ENCODE data around the gene ARMH2.
"Not testable (repeated sequence)": the region's sequence is repeated elsewhere in the genome, so short reads cannot be mapped to it uniquely, and the experiment has no call there.

Gene ARMH2

DNA sequence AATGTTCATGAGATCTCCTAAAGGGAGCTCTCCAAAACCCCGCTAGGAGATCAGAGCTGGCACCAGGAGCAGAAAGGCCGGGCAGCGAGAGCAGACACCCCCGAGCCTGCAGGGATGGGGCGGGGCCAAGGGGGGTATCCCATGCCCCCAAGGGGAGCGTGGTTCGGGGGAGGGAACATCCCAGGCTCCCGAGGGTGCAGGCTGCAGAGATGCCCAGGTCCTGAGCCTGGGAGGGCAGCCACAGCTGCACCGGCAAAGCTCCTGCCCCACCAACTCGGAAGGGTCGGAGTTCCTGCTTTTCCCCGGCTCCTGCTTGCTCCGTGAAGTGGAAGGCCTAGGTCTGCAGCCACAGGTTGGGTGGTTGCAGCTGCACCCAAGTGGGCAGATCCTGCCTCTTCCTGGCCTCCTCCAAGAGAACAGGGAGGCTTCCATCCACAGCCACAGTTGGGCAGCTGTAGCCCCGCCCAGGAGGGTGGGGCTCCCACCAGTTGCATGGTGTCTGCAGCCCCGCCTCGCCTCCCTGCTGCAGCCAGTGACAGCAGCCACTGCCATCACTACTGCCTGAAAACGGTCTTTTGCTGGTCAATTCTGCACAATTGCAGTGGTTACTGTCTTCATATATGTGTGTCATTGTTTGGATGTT lies 37.4 kb downstream of the ARMH2 start:
- Mint-ChIP-seq H3K27ac (no peak overlapping the region), H3K36me3 (ENCODE audit: low read depth) (no peaks in the 10 kb centered on the region), H3K4me1 (ENCODE audit: low read depth) (peaks cover 5% of the 10 kb centered on the region), H3K27me3 (no peaks in the 10 kb centered on the region), H3K4me3 (no peak overlapping the region), H3K9me3 (no peaks in the 10 kb centered on the region)

- H3K27ac Mint-ChIP-seq = no peak overlapping the region
- peaks cover 5% of the 10 kb centered on the region for H3K4me1 Mint-ChIP-seq (ENCODE audit: low read depth)
- H3K36me3 Mint-ChIP-seq (ENCODE audit: low read depth) = no peaks in the 10 kb centered on the region
- H3K27me3 Mint-ChIP-seq = no peaks in the 10 kb centered on the region
- no peaks in the 10 kb centered on the region for H3K9me3 Mint-ChIP-seq
- H3K4me3 Mint-ChIP-seq = no peak overlapping the region
Observed at GRCh38 chr6:24760210-24760609, 38.5 kb downstream of the ARMH2 start.

DNA sequence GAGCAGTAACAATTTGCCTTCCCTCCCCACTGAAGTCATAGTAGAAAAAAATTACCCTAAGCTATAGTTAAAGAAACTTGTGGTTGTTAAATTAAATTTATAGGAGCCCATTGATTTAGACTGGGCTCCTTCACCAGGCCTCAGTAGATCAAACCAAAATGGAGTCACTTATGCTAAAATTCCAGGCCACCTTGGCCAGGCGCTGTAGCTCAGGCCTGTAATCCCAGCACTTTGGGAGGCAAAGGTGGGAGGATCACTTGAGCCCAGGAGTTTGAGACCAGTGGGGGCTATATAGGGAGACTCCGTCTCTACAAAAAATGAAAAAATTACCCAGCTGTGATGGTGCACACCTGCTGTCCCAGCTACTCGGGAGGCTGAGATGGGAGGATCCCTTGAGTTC lies 39.0 kb downstream of the ARMH2 start:
- peaks cover 5% of the 10 kb centered on the region for H3K4me1 Mint-ChIP-seq (ENCODE audit: low read depth)
- no peak overlapping the region for H3K27ac Mint-ChIP-seq
- no peaks in the 10 kb centered on the region for H3K9me3 Mint-ChIP-seq
- no peaks in the 10 kb centered on the region for H3K27me3 Mint-ChIP-seq
- H3K36me3 Mint-ChIP-seq (ENCODE audit: low read depth) = no peaks in the 10 kb centered on the region
- no peak overlapping the region for H3K4me3 Mint-ChIP-seq

- Mint-ChIP-seq H3K27me3 (no peaks in the 10 kb centered on the region), H3K4me1 (ENCODE audit: low read depth) (peaks cover 5% of the 10 kb centered on the region), H3K4me3 (no peak overlapping the region), H3K36me3 (ENCODE audit: low read depth) (no peaks in the 10 kb centered on the region), H3K27ac (no peak overlapping the region), H3K9me3 (no peaks in the 10 kb centered on the region)
Observed at GRCh38 chr6:24757611-24758010, 41.1 kb downstream of the ARMH2 start.

DNA sequence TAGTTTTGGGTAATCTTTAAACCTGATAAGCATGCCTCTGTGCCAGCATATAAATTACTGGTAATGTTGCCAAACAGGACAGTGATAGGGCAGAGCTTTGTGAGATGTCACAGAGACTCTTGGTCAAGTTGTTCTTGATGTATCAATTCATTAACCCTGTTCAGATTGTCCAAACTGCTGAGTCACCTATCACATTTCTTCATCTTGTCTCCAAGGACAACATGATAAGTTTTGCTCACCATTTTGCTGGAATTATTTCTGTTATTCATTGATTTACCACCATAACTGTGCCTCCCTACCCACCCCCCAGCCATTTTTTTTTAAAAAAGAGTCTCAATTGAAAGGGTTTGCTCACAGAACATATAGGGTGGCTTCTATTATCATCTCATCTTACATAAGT lies 43.4 kb downstream of the ARMH2 start:
- peaks cover 5% of the 10 kb centered on the region for H3K9me3 Mint-ChIP-seq
- no peak overlapping the region for H3K4me3 Mint-ChIP-seq
- H3K36me3 Mint-ChIP-seq (ENCODE audit: low read depth) = no peaks in the 10 kb centered on the region
- no peaks in the 10 kb centered on the region for H3K4me1 Mint-ChIP-seq (ENCODE audit: low read depth)
- H3K27ac Mint-ChIP-seq = no peak overlapping the region
- peaks cover 5% of the 10 kb centered on the region for H3K27me3 Mint-ChIP-seq

DNA sequence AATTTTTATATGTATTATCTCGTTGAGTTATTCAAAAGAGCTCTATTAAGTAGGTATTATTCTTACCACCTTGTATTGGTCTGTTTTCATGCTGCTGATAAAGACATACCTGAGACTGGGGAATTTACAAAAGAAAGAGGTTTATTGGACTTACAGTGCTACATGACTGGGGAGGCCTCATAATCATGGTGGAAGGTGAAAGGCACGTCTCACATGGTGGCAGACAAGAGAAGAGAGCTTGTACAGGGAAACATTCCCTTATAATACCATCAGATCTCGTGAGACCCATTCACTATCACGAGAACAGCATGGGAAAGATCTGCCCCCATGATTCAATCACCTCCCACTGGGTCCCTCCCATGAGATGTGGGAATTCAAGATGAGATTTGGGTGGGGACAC lies 44.3 kb downstream of the ARMH2 start:
- not testable (repeated sequence) for H3K27ac Mint-ChIP-seq; H3K4me1 Mint-ChIP-seq (ENCODE audit: low read depth); H3K27me3 Mint-ChIP-seq; H3K36me3 Mint-ChIP-seq (ENCODE audit: low read depth); H3K4me3 Mint-ChIP-seq; H3K9me3 Mint-ChIP-seq

DNA sequence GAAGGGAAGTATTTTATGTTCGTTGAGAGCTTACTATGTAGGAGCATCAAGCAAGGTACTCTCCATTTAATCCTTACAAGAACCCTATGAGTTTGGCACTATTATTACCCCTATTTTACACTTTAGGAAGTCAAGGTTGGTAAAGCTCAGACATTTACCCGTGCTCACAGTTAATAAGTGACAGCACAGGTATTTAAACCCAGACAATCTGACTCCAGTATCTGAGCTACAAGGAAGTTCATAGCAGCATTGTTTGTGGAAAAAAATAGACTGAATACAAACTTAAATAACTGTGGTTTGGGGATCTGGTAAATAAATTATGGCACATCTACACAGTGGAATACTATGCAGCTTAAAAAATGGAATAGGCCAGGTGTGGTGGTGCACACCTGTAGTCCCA lies 45.2 kb downstream of the ARMH2 start:
- H3K9me3 Mint-ChIP-seq = peaks cover 5% of the 10 kb centered on the region

DNA sequence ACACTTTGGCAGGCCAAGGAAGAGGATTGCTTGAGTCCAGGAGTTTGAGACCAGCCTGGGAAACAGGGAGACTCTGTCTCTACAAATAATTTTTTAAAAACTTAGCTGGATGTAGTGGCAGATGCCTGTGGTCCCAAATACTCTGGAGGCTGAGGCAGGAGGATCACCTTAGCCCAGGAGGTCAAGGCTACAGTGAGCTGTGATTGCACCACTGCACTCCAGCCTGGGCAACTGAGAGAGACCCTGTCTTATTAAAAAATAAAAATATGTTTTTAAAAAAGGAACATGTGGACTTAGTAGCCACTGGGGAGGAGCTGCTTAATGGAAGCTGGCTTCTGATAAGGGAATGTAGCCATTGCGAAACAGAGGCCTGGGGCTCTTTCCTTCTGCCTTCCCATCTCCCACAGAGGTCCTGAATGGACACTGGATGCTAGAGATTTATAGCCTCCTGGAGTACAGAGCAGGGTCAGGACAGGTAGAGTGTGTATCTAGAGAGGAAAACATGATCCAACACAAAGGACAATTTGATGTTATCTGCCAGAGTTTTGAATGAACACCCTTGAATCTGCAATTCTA lies 45.7 kb downstream of the ARMH2 start:
- Mint-ChIP-seq H3K36me3 (ENCODE audit: low read depth) (no peaks in the 10 kb centered on the region), H3K9me3 (peaks cover 5% of the 10 kb centered on the region), H3K4me3 (no peak overlapping the region)

More for the DNA sequence above, 45.2 kb downstream of the ARMH2 start:
- Mint-ChIP-seq H3K4me3 (no peak overlapping the region), H3K4me1 (ENCODE audit: low read depth) (peaks cover 6% of the 10 kb centered on the region), H3K36me3 (ENCODE audit: low read depth) (no peaks in the 10 kb centered on the region), H3K27ac (no peak overlapping the region), H3K27me3 (peaks cover 5% of the 10 kb centered on the region)

GRCh38 chr6:24752503-24752902 lies 46.2 kb downstream of the ARMH2 start:
- H3K27me3 Mint-ChIP-seq = peaks cover 8% of the 10 kb centered on the region
- H3K9me3 Mint-ChIP-seq = peaks cover 5% of the 10 kb centered on the region
- no peak overlapping the region for H3K4me3 Mint-ChIP-seq
- peaks cover 6% of the 10 kb centered on the region for H3K4me1 Mint-ChIP-seq (ENCODE audit: low read depth)
- no peak overlapping the region for H3K27ac Mint-ChIP-seq
- H3K36me3 Mint-ChIP-seq (ENCODE audit: low read depth) = no peaks in the 10 kb centered on the region

More for the DNA sequence above, 45.7 kb downstream of the ARMH2 start:
- Mint-ChIP-seq H3K4me1 (ENCODE audit: low read depth) (peaks cover 6% of the 10 kb centered on the region), H3K27ac (no peak overlapping the region), H3K27me3 (peaks cover 7% of the 10 kb centered on the region)

GRCh38 chr6:24750878-24751277 lies 47.8 kb downstream of the ARMH2 start:
- H3K4me3 Mint-ChIP-seq; H3K27me3 Mint-ChIP-seq; H3K4me1 Mint-ChIP-seq (ENCODE audit: low read depth); H3K36me3 Mint-ChIP-seq (ENCODE audit: low read depth); H3K27ac Mint-ChIP-seq; H3K9me3 Mint-ChIP-seq: not testable (repeated sequence)

DNA sequence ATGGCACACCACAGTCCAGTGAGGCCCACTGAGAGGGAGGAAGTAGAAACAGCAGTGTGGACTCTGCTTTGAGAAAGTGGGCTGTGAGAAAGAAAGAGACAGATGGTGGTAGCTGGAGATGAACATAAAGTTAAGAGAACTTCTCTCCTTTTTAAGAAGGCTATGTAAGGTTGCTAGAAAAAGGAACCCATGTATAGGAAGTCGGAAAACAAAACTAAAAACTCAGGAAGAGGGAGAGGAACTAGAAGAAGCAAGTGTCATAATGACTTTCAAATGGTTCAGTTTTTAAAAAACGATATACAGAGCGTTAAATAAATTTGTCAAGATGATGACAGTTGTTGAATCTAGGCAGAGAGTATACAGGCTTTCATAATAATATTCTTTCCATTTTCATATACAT lies 49.4 kb downstream of the ARMH2 start:
- H3K27me3 Mint-ChIP-seq = peaks cover 8% of the 10 kb centered on the region
- no peak overlapping the region for H3K4me3 Mint-ChIP-seq
- H3K36me3 Mint-ChIP-seq (ENCODE audit: low read depth) = no peaks in the 10 kb centered on the region
- H3K9me3 Mint-ChIP-seq = peaks cover 5% of the 10 kb centered on the region
- H3K4me1 Mint-ChIP-seq (ENCODE audit: low read depth) = peaks cover 11% of the 10 kb centered on the region
- H3K27ac Mint-ChIP-seq = no peak overlapping the region
